CD4-positive, alpha-beta T cell treated with Interferon alpha-2 for 1 hour (primary cell): Measurements from ENCODE around the gene EXD3.

ENCODE experiments used
- DNase-seq, 2 donors: peaks; one replicate each; pipeline ENCODE4 v3.0.0-alpha.2; 2020 to 2022

EXD3 gene

GRCh38 chr9:137458194-137459151 lies 35.5 kb upstream of the EXD3 start:
- DNase-seq = no peak

- DNase-seq = no peak
These were observed 34.6 kb upstream of the EXD3 start for GRCh38 chr9:137457406-137458193.

DNA sequence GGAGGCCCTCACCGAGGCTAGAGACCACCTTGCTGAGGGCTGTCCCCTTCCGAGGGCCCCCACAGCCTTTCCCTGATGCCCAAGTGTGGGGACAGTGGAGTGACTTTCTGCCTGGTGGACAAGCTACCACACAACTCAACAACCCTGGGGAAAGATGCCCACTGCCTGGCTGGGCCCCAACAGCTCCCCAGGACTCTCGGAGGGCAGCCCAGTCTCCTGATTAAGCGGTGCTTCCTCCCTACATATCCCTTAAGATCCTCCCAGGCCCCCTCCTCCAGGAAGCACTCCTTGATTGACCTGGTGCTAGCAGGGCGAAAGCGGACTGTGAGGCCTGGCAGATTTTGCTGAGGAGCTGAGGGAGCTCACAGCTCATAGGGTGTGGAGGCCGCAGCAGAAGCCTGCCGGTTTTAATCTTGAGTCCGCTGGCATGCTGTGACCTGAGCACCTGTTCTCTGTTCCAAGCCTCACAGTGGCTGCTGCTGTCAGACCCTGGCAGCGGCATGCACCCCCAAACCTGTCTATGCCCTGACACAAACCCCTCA lies 34.0 kb upstream of the EXD3 start:
- DNase-seq = no peak

GRCh38 chr9:137456061-137456863 lies 33.3 kb upstream of the EXD3 start:
- DNase-seq = no peak

DNA sequence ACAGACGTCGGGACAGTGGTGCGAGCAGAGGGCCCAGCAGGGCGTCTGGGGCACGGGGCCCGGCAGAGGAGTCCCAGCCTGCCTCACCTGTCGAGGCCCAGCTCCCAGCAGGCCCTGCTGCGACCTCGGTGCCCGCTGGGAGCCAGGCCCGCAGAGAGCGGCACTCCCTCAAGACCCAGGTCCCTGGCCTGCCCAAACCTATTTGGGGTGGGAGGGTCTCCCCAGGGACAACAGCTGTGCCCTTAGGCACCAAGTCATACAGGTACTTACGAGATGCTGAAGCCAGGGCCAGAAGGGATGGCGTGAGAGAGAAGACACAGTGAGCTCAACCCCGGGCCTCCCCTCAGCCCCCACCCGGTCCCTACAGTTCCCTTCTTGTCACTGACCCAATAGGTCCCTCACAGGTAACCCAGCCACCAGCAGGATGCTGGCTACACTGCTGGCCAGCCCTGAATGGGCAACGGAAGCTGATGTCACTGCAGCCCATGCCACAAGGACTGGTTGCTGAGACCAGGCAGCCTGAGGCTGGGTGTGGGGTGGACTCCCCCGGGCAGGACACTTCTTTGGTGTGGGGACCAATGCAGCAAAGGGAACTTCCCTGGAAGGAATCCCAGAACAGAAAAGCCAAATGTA lies 32.5 kb upstream of the EXD3 start:
- no peak for DNase-seq

DNA sequence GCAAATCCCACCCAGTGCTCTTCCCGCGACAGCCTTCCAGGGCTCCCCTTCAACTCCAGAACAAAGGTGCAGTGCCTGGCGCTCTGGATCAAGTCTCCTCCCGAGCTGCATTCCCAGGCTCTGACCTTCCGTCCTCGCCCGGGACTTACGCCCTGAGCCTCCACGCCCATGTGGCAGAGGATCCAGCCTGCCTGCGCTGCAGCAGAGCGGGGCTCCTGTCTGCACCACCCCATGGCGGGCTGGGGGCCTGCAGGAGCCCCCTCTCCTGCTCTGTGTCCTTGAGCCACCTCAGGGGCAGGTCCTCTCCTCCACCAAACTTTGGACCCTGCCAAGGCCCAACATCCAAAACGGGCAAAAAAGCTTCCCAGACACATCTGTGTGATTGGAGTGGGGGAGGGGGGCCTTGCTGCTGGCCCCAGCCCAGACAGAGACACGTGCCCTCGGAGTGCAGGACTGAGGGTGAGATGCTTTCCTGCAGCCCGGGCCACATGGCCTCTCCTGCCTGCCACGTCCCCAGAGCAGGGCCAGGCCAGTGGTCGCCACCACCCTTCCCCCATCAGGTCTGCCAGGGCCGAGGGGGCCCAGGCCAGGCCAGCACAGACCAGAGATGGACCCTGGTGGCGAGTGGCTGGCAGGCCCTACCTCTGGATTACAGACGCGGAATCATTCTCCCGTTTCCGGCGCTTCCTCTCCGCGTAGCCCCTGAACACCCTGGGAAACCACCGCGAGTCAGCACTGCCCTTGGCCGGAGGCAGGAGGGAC lies 31.8 kb upstream of the EXD3 start:
- DNase-seq = no peak

DNA sequence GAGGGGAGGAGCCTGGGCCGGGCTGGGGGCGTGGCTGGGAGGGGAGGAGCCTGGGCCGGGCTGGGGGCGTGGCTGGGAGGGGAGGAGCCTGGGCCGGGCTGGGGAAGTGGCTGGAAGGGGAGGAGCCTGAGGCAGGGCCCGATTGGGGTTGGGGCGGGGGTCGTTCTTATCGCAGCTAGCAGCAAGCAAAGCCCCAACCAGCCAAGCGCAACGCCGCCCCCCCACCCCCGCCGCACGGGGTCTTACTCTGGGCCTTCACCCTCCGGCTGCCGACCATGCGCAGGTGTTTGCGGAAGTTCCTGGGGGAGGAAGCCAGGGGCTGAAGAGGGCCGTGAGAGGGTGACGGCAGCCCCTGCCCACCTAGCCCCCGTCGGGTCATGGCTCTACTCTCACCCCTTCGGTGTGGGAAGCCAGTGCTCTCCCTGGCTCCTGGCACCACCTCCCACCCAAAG lies 31.2 kb upstream of the EXD3 start:
- DNase-seq = peak; percentile 46 to 57

GRCh38 chr9:137453643-137454081 lies 30.7 kb upstream of the EXD3 start:
- DNase-seq = peak; percentile 66 to 78

DNA sequence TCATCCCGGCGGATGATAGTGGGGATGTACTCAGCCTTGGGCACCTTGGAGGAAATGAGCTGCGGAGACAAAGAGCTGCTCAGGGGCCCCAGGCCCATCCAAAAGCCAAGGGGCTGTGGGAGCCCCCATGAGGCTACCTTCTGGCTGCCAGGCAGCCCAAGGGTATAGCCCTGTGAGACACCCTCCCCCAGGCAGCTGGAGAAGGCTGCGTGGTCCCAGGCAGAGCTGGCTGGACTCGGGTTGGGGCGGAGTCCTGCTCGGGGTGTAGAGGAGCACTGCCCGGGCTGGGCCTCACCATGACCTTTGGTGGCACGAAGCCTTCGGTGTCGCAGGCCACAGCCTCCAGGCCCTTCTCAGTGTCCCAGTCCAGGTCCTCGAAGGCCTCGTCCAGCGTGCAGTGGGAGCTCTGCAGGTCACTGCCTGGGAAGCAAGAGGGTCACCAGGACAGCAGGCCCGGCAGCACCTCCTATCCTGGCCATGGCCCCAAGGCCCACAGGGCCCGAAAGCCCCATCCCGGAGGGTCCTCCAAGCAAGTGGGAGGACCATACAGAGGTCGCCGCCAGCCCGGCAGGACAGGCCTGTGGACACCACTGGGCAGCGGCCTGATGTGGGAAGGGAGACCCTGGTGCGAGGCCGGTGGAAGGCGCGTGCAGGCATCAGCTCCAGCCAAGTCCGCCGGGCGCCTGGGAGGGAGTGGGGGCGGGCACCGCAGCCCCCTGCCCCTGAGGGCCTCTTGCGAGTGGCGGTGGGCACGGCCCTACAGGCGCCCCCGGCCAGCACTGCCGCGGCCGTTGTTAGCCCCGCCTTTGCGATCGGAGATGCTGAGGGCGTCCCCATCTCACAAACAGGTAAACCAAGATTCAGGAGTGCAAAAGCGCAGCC lies 30.0 kb upstream of the EXD3 start:
- no peak for DNase-seq

DNA sequence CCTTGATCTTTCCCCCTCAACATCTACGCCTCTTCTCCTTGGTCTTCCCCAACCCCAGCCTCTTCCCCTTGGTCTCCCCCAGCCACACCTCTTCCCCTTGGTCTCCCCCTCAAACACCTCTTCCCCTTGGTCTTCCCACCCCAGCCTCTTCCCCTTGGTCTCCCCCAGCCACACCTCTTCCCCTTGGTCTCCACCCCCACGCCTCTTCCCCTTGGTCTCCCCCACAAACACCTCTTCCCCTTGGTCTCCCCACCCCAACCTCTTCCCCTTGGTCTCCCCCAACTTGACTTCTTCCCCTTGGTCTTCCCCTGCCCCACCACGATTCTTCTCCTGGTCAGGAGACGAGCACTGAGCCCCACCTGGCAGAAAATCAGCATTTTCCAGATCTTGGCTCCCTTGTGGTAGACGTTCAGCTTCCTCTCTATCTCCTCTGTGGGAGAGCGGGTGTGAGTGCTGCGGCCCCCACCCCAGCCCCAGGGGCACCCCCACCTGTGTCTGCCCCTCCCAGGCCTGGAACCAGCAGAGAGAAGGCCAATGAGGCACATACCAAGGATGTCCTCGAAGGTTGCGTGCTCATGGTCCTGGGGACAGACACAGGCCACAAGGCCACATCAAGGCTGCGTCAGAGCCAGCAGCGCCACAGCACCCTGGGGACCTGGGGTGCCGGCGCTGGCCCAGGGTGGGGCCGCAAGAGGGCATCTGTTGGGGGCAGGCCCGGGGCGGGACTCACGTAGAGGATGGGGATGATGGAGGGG lies 29.2 kb upstream of the EXD3 start:
- no peak for DNase-seq

DNA sequence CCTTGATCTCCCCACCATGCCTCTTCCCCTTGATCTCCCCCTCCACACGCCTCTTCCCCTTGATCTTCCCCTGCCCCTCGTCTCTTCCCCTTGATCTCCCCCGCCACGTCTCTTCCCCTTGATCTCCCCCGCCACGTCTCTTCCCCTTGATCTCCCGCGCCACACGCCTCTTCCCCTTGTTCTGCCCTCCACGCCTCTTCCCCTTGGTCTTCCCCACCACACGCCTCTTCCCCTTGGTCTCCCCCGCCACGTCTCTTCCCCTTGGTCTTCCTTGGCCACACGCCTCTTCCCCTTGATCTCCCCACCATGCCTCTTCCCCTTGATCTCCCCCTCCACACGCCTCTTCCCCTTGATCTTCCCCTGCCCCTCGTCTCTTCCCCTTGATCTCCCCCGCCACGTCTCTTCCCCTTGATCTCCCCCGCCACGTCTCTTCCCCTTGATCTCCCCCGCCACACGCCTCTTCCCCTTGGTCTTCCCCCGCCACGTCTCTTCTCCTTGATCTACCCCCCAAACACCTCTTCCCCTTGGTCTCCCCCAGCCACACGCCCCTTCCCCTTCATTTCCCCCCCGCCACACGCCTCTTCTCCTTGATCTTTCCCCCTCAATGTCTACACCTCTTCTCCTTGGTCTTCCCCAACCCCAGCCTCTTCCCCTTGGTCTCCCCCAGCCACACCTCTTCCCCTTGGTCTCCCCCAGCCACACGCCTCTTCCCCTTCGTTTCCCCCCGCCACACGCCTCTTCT lies 28.5 kb upstream of the EXD3 start:
- peak in 1 of 2 donors; percentile 42 for DNase-seq

GRCh38 chr9:137450539-137451222 lies 27.7 kb upstream of the EXD3 start:
- DNase-seq = peak; percentile 58 to 79

- DNase-seq = peak; percentile 45 to 68
These were observed 27.1 kb upstream of the EXD3 start for GRCh38 chr9:137449931-137450538.

DNA sequence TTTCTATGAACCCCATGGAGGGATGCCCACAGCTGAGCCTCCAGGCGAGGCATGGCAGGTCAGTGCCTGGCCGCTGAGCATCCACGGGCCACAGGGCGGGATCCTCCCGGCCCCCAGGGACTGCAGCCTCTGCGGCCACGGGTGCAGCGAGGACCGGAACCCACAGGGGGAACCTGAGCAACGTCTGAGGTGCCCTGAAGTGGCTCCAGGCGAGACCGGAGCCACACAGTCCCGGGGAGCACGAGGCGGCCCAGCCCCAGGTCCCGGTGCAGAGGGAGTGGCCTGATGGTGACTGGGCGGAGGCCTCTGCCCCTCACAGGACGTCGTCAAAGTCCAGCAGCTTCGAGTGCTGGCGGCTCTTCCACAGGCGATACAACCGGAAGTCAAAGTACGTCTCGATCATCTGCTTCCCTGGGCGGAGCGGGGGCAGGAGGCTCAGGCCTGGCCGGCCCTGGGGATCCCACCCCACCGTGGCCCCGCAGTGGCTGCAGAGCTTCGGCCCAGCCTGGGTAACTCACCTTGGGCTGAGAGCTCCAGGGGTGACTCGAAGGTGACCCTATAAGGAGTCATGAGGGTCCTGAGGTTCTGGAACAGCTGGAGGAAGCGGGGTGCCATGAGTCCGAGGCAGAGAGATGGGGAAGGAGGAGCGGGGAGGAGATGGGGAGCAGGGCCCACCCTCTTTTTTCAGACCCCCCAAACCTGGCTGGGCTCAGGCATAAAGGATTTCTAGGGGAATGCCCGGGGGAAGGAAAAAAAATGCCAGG lies 26.3 kb upstream of the EXD3 start:
- no peak for DNase-seq

GRCh38 chr9:137448602-137448962 lies 25.6 kb upstream of the EXD3 start:
- no peak for DNase-seq

DNA sequence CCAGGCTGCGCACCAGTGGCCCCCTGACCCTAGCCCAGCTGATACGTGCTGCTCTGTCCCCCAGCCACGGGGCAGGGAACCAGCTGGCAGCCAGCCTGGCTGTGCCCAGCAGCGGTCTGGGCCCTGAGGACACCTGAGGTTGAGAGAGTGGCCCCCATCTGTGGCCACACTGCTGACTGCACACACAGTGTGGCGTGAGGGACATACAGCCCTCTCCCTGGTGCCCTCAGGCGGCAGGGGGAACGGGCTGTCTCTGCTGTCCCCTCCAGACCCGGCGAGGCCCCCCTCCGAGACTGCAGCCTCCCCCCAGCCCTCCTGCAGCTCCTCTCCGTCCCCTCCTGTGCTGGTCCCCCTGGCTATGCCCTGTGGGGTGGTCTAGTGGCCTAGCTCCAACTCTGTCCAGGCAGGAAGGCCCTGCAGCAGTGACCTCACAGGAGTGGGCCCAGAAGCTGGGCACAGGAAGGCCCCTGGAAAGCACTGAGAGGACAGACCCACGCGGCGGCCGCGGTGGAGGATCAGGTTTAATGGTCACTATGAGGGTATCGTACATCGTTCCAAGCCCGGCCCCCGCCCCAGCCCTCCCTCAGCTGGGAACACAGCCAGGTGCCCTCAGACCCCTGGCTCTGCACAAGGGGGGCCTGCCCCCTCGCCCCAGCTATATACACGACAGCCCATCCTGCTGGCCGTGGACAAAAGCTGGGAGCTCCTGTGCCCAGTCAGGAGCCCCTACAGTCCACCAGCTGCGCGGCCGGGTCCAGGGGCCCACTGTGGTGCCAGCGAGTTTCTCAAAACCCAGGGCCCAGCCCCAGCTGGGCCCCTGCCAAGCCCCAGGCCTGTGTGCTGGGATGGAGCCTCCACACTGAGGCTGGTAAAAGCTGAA lies 25.0 kb upstream of the EXD3 start:
- DNase-seq = no peak
